ENCODE results near the gene STX2.

- TF ChIP-seq CTCF (IDR thresholded peaks at IDR 0.05; ENCODE audit: insufficient read depth, low read length, poor library complexity, severe bottlenecking) (peak; percentile 70), EZH2phosphoT487 (conservative IDR thresholded peaks at IDR 0.05; ENCODE audit: low read length) (no peak)
Measured at GRCh38 chr12:130747867-130748740, 90.9 kb downstream of the STX2 start.

All from SU-DHL-6 (cell line).